WTC11 (cell line): ENCODE data around the gene RAB3IL1. TPM values are rescaled to one million over a fixed set of nuclear protein-coding genes. Genes with fewer than 3 reads are reported as not detected.

Experiments used
- ATAC-seq: fragments of 200-7000 bp; cut with Tn5 transposase; 2 replicates; pipeline ENCODE4 v1.10.0; 2021; ENCODE audit warnings: mild to moderate bottlenecking, moderate library complexity
- CTCF ChIA-PET: fragments of 300-600 bp; sonication (Branson Sonifier 250); formaldehyde crosslinking; loops from one replicate; lab custom pipeline; 2021; ENCODE audit warnings: antibody characterized with exemption; lab: Charles Lee
- POLR2A ChIA-PET: fragments of 350-600 bp; sonication (Branson Sonifier 250); formaldehyde crosslinking; loops from one replicate; lab custom pipeline; 2021; ENCODE audit warnings: antibody characterized with exemption; lab: Charles Lee
- DNase-seq: peaks from one replicate; pipeline ENCODE4 v3.0.0; 2021; ENCODE audit warnings: low spot score
- H3K27ac Mint-ChIP-seq: 2 replicates; pipeline ENCODE4 v1.8.0; 2021; ENCODE audit warnings: mixed read lengths
- H3K27me3 Mint-ChIP-seq: 2 replicates; pipeline ENCODE4 v1.8.0; 2021; ENCODE audit warnings: low read depth, mild to moderate bottlenecking, moderate library complexity, mixed read lengths
- H3K36me3 Mint-ChIP-seq: 2 replicates; pipeline ENCODE4 v1.8.0; 2021; ENCODE audit warnings: mixed read lengths
- H3K4me1 Mint-ChIP-seq: 2 replicates; pipeline ENCODE4 v1.8.0; 2022; ENCODE audit warnings: mixed read lengths
- H3K4me3 Mint-ChIP-seq: 2 replicates; pipeline ENCODE4 v1.8.0; 2021; ENCODE audit warnings: mild to moderate bottlenecking, moderate library complexity, mixed read lengths
- H3K9me3 Mint-ChIP-seq: 2 replicates; pipeline ENCODE4 v1.8.0; 2021; ENCODE audit warnings: mixed read lengths
- ATF1 ChIP-seq: sonication (generic); formaldehyde crosslinking; IDR thresholded peaks from 2 replicates; pipeline ENCODE4 v1.8.1; 2023; ENCODE audit warnings: mild to moderate bottlenecking, moderate library complexity, missing genetic modification reagents
- ATF2 ChIP-seq: sonication (generic); formaldehyde crosslinking; IDR thresholded peaks from 2 replicates; pipeline ENCODE4 v1.8.1; 2022; ENCODE audit warnings: low read depth, missing genetic modification reagents, borderline replicate concordance
- ATF3 ChIP-seq: sonication (generic); formaldehyde crosslinking; conservative IDR thresholded peaks from 2 replicates; pipeline ENCODE4 v1.8.1; 2022; ENCODE audit warnings: mild to moderate bottlenecking, missing genetic modification reagents
- CREB1 ChIP-seq: sonication (generic); formaldehyde crosslinking; IDR thresholded peaks from 2 replicates; pipeline ENCODE4 v1.8.0; 2023; ENCODE audit warnings: mild to moderate bottlenecking, missing genetic modification reagents
- CREM ChIP-seq: sonication (generic); formaldehyde crosslinking; IDR thresholded peaks from 2 replicates; pipeline ENCODE4 v1.8.1; 2022; ENCODE audit warnings: mild to moderate bottlenecking, missing genetic modification reagents, moderate library complexity
- FOXK1 ChIP-seq: sonication (generic); formaldehyde crosslinking; IDR thresholded peaks from 2 replicates; pipeline ENCODE4 v1.8.0; 2022; ENCODE audit warnings: mild to moderate bottlenecking, moderate library complexity, missing genetic modification reagents
- GABPB1 ChIP-seq: sonication (generic); formaldehyde crosslinking; IDR thresholded peaks from 2 replicates; pipeline ENCODE4 v1.8.1; 2023; ENCODE audit warnings: mild to moderate bottlenecking, missing genetic modification reagents
- GRHL2 ChIP-seq: fragments of 250-450 bp; sonication (Bioruptor Pico); IDR thresholded peaks from 2 replicates; pipeline ENCODE4 v1.8.0; 2022; ENCODE audit warnings: mild to moderate bottlenecking, moderate library complexity; ENCODE audit not compliant: insufficient replicate concordance, severe bottlenecking
- JUN ChIP-seq: sonication (generic); formaldehyde crosslinking; IDR thresholded peaks from 2 replicates; pipeline ENCODE4 v1.8.0; 2023; ENCODE audit warnings: mild to moderate bottlenecking, missing genetic modification reagents
- MXD4 ChIP-seq: fragments of 250-450 bp; sonication (Bioruptor Pico); IDR thresholded peaks from 2 replicates; pipeline ENCODE4 v1.8.0; 2021; ENCODE audit warnings: mild to moderate bottlenecking, moderate library complexity, borderline replicate concordance
- RELA ChIP-seq: sonication (generic); formaldehyde crosslinking; IDR thresholded peaks from 2 replicates; pipeline ENCODE4 v1.8.1; 2022; ENCODE audit warnings: missing genetic modification reagents, mild to moderate bottlenecking, borderline replicate concordance
- SMAD3 ChIP-seq: sonication (generic); formaldehyde crosslinking; IDR thresholded peaks from 2 replicates; pipeline ENCODE4 v1.8.0; 2022; ENCODE audit warnings: missing genetic modification reagents, mild to moderate bottlenecking, borderline replicate concordance
- SP1 ChIP-seq: sonication (generic); formaldehyde crosslinking; conservative IDR thresholded peaks from 2 replicates; pipeline ENCODE4 v1.8.1; 2022; ENCODE audit warnings: missing genetic modification reagents
- TEAD1 ChIP-seq: sonication (generic); formaldehyde crosslinking; IDR thresholded peaks from 2 replicates; pipeline ENCODE4 v1.8.0; 2022; ENCODE audit warnings: mild to moderate bottlenecking, missing genetic modification reagents
- TEAD4 ChIP-seq: sonication (generic); formaldehyde crosslinking; IDR thresholded peaks from 2 replicates; pipeline ENCODE4 v1.8.0; 2022; ENCODE audit warnings: mild to moderate bottlenecking, missing genetic modification reagents
- ZBTB21 ChIP-seq: sonication (generic); formaldehyde crosslinking; IDR thresholded peaks from 2 replicates; pipeline ENCODE4 v1.8.1; 2023; ENCODE audit warnings: mild to moderate bottlenecking, missing genetic modification reagents, borderline replicate concordance
- ZNF219 ChIP-seq: sonication (generic); formaldehyde crosslinking; IDR thresholded peaks from 2 replicates; pipeline ENCODE4 v1.8.0; 2023; ENCODE audit warnings: missing genetic modification reagents, mild to moderate bottlenecking, borderline replicate concordance
- ZNF232 ChIP-seq: sonication (generic); formaldehyde crosslinking; IDR thresholded peaks from 2 replicates; pipeline ENCODE4 v1.8.0; 2022; ENCODE audit warnings: mild to moderate bottlenecking, missing genetic modification reagents
- total RNA-seq: library from RNA; stranded (reverse); gene quantifications from 3 replicates; pipeline ENCODE4 v1.2.3, GENCODE V29; 2021
- TF ChIP-seq, protein P1 (sequence below): fragments of 250-450 bp; sonication (Bioruptor Pico); IDR thresholded peaks from 2 replicates; pipeline ENCODE4 v1.9.0; 2021; ENCODE audit warnings: mild to moderate bottlenecking
- TF ChIP-seq, protein P2 (sequence below): sonication (generic); formaldehyde crosslinking; IDR thresholded peaks from 2 replicates; pipeline ENCODE4 v1.8.0; 2022; ENCODE audit warnings: mild to moderate bottlenecking, missing genetic modification reagents
- TF ChIP-seq, protein P3 (sequence below): sonication (generic); formaldehyde crosslinking; IDR thresholded peaks from 2 replicates; pipeline ENCODE4 v1.8.0; 2022; ENCODE audit warnings: missing genetic modification reagents
- TF ChIP-seq, protein P4 (sequence below): sonication (generic); formaldehyde crosslinking; IDR thresholded peaks from 2 replicates; pipeline ENCODE4 v1.8.1; 2023; ENCODE audit warnings: mild to moderate bottlenecking, missing genetic modification reagents, borderline replicate concordance

Gene RAB3IL1
- total RNA-seq, 1 experiment from 2014 or later, result 7.2 TPM

DNA sequence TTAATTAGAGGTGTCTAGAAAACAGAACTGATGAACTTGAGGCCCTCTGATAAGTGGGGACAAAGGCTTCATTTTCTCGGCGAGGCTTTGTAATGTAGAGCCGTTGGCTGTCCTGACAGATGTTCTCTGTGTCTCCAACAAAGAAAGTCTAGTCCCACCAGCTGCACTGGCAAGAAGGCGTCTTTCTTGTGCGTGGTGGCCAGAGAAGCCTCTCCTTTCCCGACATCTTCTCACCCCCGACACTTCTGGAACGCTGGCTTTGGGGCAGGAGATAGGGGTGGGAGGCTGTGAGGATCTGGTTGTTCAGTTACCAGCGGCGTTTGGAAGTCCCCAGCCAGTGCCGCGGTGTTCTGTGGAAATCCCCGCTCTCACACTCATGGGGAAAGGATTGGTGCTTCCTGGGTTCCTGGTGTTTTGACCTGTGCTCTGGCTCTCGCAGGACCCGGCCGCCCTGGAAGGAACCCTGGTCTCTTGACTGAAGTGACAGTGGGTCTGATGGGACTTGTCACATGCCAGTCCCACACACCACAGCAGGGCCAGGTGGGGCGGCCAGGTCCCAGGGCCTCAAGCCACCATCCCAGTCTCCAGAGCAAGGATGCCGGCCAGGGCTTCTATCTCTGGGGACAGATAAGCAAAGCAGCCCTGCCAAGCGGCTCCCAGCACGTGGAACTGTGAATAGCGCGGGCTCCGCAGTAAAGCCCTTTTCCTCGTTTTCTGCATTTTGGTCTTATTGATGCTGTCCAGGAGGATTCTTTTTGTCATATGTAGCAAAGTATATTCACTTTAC is 66.1 kb downstream of the RAB3IL1 start:
- POLR2A ChIA-PET, result no interaction called here
- H3K4me3 Mint-ChIP-seq, result no peak overlapping the region
- ATAC-seq, result no peak

DNA sequence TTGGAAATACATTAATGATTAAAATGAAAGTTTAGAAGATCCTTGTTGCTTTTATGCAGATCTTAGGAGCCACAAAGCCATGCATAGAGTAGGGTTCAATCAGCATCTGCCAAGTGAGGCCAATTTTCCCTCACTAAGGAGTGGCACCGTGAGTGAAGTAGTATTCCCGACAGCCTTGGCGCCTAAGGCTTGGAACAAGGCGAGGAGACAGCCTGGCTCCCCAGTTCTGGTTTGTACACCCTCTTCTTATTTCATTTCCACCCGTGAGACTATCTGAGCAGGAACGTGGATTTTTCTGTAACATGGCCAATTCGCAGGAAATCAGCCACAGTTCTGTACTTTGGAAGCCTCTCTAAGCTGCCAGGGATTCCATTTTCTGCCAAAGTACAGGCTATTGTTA is 66.7 kb downstream of the RAB3IL1 start:
- Mint-ChIP-seq H3K9me3 (no peaks in the 10 kb centered on the region), H3K27me3 (no peaks in the 10 kb centered on the region), H3K4me1 (peaks cover 2% of the 10 kb centered on the region; the same call in 1 of the 2 replicates), H3K4me3 (no peak overlapping the region), H3K36me3 (peaks cover 80% of the 10 kb centered on the region), H3K27ac (peak overlapping the region; percentile 26)
- DNase-seq (no peak), ATAC-seq (no peak)
- CTCF ChIA-PET, result no interaction called here
- POLR2A ChIA-PET, result no interaction called here
- TF ChIP-seq GABPB1 (CRISPR knock-in tag) (no peak), JUN (no peak), CREB1 (CRISPR knock-in tag) (no peak), GRHL2 (no peak), RELA (CRISPR knock-in tag) (no peak), TEAD1 (CRISPR knock-in tag) (no peak), MXD4 (CRISPR knock-in tag) (no peak), ATF3 (CRISPR knock-in tag) (no peak), ZBTB21 (CRISPR knock-in tag) (no peak), ATF1 (no peak), TEAD4 (no peak), SP1 (CRISPR knock-in tag) (no peak), ZNF232 (CRISPR knock-in tag) (no peak)
- TF ChIP-seq, protein P1, sequence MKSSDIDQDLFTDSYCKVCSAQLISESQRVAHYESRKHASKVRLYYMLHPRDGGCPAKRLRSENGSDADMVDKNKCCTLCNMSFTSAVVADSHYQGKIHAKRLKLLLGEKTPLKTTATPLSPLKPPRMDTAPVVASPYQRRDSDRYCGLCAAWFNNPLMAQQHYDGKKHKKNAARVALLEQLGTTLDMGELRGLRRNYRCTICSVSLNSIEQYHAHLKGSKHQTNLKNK, result no peak
- TF ChIP-seq, protein P2, sequence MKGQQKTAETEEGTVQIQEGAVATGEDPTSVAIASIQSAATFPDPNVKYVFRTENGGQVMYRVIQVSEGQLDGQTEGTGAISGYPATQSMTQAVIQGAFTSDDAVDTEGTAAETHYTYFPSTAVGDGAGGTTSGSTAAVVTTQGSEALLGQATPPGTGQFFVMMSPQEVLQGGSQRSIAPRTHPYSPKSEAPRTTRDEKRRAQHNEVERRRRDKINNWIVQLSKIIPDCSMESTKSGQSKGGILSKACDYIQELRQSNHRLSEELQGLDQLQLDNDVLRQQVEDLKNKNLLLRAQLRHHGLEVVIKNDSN (CRISPR knock-in tag), result no peak
- TF ChIP-seq, protein P3, sequence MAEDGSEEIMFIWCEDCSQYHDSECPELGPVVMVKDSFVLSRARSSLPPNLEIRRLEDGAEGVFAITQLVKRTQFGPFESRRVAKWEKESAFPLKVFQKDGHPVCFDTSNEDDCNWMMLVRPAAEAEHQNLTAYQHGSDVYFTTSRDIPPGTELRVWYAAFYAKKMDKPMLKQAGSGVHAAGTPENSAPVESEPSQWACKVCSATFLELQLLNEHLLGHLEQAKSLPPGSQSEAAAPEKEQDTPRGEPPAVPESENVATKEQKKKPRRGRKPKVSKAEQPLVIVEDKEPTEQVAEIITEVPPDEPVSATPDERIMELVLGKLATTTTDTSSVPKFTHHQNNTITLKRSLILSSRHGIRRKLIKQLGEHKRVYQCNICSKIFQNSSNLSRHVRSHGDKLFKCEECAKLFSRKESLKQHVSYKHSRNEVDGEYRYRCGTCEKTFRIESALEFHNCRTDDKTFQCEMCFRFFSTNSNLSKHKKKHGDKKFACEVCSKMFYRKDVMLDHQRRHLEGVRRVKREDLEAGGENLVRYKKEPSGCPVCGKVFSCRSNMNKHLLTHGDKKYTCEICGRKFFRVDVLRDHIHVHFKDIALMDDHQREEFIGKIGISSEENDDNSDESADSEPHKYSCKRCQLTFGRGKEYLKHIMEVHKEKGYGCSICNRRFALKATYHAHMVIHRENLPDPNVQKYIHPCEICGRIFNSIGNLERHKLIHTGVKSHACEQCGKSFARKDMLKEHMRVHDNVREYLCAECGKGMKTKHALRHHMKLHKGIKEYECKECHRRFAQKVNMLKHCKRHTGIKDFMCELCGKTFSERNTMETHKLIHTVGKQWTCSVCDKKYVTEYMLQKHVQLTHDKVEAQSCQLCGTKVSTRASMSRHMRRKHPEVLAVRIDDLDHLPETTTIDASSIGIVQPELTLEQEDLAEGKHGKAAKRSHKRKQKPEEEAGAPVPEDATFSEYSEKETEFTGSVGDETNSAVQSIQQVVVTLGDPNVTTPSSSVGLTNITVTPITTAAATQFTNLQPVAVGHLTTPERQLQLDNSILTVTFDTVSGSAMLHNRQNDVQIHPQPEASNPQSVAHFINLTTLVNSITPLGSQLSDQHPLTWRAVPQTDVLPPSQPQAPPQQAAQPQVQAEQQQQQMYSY (CRISPR knock-in tag), result no peak

More for the DNA sequence above, 66.1 kb downstream of the RAB3IL1 start:
- DNase-seq, result no peak
- Mint-ChIP-seq H3K27ac (peak overlapping the region; percentile 49), H3K4me1 (no peaks in the 10 kb centered on the region), H3K9me3 (no peaks in the 10 kb centered on the region), H3K27me3 (no peaks in the 10 kb centered on the region), H3K36me3 (peaks cover 76% of the 10 kb centered on the region)
- TF ChIP-seq ATF3 (CRISPR knock-in tag) (no peak), SMAD3 (CRISPR knock-in tag) (no peak), GABPB1 (CRISPR knock-in tag) (no peak), CREM (CRISPR knock-in tag) (no peak), FOXK1 (CRISPR knock-in tag) (no peak), GRHL2 (no peak), ATF2 (CRISPR knock-in tag) (no peak), ZNF219 (CRISPR knock-in tag) (no peak)
- TF ChIP-seq, protein P4, sequence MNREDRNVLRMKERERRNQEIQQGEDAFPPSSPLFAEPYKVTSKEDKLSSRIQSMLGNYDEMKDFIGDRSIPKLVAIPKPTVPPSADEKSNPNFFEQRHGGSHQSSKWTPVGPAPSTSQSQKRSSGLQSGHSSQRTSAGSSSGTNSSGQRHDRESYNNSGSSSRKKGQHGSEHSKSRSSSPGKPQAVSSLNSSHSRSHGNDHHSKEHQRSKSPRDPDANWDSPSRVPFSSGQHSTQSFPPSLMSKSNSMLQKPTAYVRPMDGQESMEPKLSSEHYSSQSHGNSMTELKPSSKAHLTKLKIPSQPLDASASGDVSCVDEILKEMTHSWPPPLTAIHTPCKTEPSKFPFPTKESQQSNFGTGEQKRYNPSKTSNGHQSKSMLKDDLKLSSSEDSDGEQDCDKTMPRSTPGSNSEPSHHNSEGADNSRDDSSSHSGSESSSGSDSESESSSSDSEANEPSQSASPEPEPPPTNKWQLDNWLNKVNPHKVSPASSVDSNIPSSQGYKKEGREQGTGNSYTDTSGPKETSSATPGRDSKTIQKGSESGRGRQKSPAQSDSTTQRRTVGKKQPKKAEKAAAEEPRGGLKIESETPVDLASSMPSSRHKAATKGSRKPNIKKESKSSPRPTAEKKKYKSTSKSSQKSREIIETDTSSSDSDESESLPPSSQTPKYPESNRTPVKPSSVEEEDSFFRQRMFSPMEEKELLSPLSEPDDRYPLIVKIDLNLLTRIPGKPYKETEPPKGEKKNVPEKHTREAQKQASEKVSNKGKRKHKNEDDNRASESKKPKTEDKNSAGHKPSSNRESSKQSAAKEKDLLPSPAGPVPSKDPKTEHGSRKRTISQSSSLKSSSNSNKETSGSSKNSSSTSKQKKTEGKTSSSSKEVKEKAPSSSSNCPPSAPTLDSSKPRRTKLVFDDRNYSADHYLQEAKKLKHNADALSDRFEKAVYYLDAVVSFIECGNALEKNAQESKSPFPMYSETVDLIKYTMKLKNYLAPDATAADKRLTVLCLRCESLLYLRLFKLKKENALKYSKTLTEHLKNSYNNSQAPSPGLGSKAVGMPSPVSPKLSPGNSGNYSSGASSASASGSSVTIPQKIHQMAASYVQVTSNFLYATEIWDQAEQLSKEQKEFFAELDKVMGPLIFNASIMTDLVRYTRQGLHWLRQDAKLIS (CRISPR knock-in tag), result no peak
- CTCF ChIA-PET, result no interaction called here
